B cell (primary cell): ENCODE results near the gene CHRM4. TPM values are rescaled to one million over a fixed set of nuclear protein-coding genes. Genes with fewer than 3 reads are reported as not detected.

ENCODE experiments used
- ATAC-seq: fragments of 200-7000 bp; cut with Tn5 transposase; one replicate; pipeline ENCODE4 v1.10.0; 2021; ENCODE audit warnings: low read depth, mild to moderate bottlenecking, moderate number of reproducible peaks, moderate library complexity
- CTCF ChIA-PET: fragments of 350-600 bp; sonication (Branson Sonifier 250); formaldehyde crosslinking; loops from one replicate; lab custom pipeline; 2021; ENCODE audit warnings: antibody characterized with exemption, inconsistent platforms; lab: Charles Lee
- POLR2A ChIA-PET: fragments of 350-600 bp; sonication (Branson Sonifier 250); formaldehyde crosslinking; loops from one replicate; lab custom pipeline; 2021; ENCODE audit warnings: antibody characterized with exemption; lab: Charles Lee
- DNase-seq: peaks from one replicate; pipeline ENCODE4 v3.0.0; 2013
- H2AFZ ChIP-seq: 2 replicates; pipeline ENCODE4 v1.6.1; 2012; ENCODE audit warnings: mild to moderate bottlenecking, low read depth, low read length; ENCODE audit not compliant: insufficient read depth, poor library complexity, severe bottlenecking
- H3K27ac ChIP-seq, 2 donors: 1 replicate in 1 of 2; 2 replicates in 1 of 2; pipeline ENCODE4 v1.5.1; 2012 to 2013; ENCODE audit warnings: low read length in 2 of 2, mild to moderate bottlenecking in 2 of 2, moderate library complexity in 1 of 2
- H3K27me3 ChIP-seq, 4 experiments: fragments of 200-600 bp in 1 of 4; sonication (generic) in 1 of 4; replicated peaks in 1 of 4; 1 replicate in 2 of 4; 2 replicates in 2 of 4; pipeline versions ENCODE4 v1.6.1 to v1.7.0; 2013 to 2016; ENCODE audit warnings: low read length in 3 of 4, mild to moderate bottlenecking in 2 of 4, mixed read lengths in 1 of 4, moderate library complexity in 1 of 4; ENCODE audit not compliant: insufficient read depth in 4 of 4, control insufficient read depth in 3 of 4; ENCODE audit errors: control extremely low read depth in 1 of 4
- H3K36me3 ChIP-seq, 2 experiments: replicated peaks in 1 of 2; 1 replicate in 1 of 2; 2 replicates in 1 of 2; pipeline versions ENCODE4 v1.6.1 to v1.7.1; 2013; ENCODE audit warnings: low read length in 1 of 2; ENCODE audit not compliant: insufficient read depth in 2 of 2, control insufficient read depth in 1 of 2; ENCODE audit errors: control extremely low read depth in 1 of 2, extremely low read depth in 1 of 2
- H3K4me1 ChIP-seq, 2 donors: fragments of 200-600 bp in 1 of 2; sonication (generic) in 1 of 2; 1 replicate in 1 of 2; 2 replicates in 1 of 2; pipeline versions ENCODE4 v1.5.1 to v1.6.1; 2013 to 2017; ENCODE audit warnings: low read length in 2 of 2; ENCODE audit not compliant: control insufficient read depth in 2 of 2, insufficient read depth in 2 of 2
- H3K4me2 ChIP-seq: replicated peaks from 2 replicates; pipeline ENCODE3; 2012; ENCODE audit warnings: mild to moderate bottlenecking, low read depth, low read length; ENCODE audit not compliant: poor library complexity, severe bottlenecking
- H3K4me3 ChIP-seq, 5 experiments: fragments of 200-600 bp in 1 of 5; sonication (generic) in 1 of 5; 1 replicate in 3 of 5; 2 replicates in 2 of 5; pipeline versions ENCODE4 v1.5.1 to v1.7.0; 2011 to 2016; ENCODE audit warnings: low read length in 4 of 5, mild to moderate bottlenecking in 4 of 5, low read depth in 2 of 5, control low read depth in 1 of 5, moderate library complexity in 1 of 5; ENCODE audit not compliant: insufficient read depth in 1 of 5; ENCODE audit errors: control extremely low read depth in 1 of 5, extremely low read depth in 1 of 5
- H3K79me2 ChIP-seq: fragments of 200-600 bp; sonication (generic); one replicate; pipeline ENCODE4 v1.6.0; 2016; ENCODE audit warnings: low read length; ENCODE audit not compliant: control insufficient read depth, insufficient read depth
- H3K9ac ChIP-seq: fragments of 200-600 bp; sonication (generic); 2 replicates; pipeline ENCODE4 v1.6.1; 2017; ENCODE audit warnings: mild to moderate bottlenecking, low read length, moderate library complexity
- H3K9me3 ChIP-seq, 3 donors: one replicate each; pipeline versions ENCODE4 v1.6.1 to v1.7.1; 2013; ENCODE audit warnings: low read length in 2 of 3; ENCODE audit not compliant: control insufficient read depth in 2 of 3, insufficient read depth in 1 of 3; ENCODE audit errors: control extremely low read depth in 1 of 3
- H4K20me1 ChIP-seq: 2 replicates; pipeline ENCODE4 v1.6.0; 2012; ENCODE audit warnings: mild to moderate bottlenecking, low read length; ENCODE audit not compliant: insufficient read depth, control insufficient read depth, poor library complexity, severe bottlenecking
- H3K27ac Mint-ChIP-seq: one replicate; pipeline ENCODE4 v1.8.0; 2021; ENCODE audit warnings: mixed read lengths
- H3K27me3 Mint-ChIP-seq: one replicate; pipeline ENCODE4 v1.8.0; 2021; ENCODE audit warnings: mixed read lengths
- H3K4me1 Mint-ChIP-seq: one replicate; pipeline ENCODE4 v1.8.0; 2021; ENCODE audit warnings: mixed read lengths
- H3K4me3 Mint-ChIP-seq: one replicate; pipeline ENCODE4 v1.8.0; 2021; ENCODE audit warnings: mixed read lengths
- H3K9me3 Mint-ChIP-seq: one replicate; pipeline ENCODE4 v1.8.0; 2022; ENCODE audit warnings: mixed read lengths; ENCODE audit not compliant: insufficient read depth
- CTCF ChIP-seq: fragments of 200-600 bp; IDR thresholded peaks from one replicate; pipeline ENCODE4 v1.8.0; 2022; ENCODE audit warnings: antibody characterized with exemption, mild to moderate bottlenecking
- EZH2 ChIP-seq: IDR thresholded peaks from 2 replicates; pipeline ENCODE4 v1.6.1; 2012; ENCODE audit warnings: borderline replicate concordance, low read depth, mild to moderate bottlenecking, moderate library complexity, low read length; ENCODE audit not compliant: insufficient read depth, poor library complexity, severe bottlenecking
- WGBS: methylation state at CpG from one replicate; pipeline ENCODE4 v1.1.5; 2013; ENCODE audit warnings: missing lambda C conversion rate; ENCODE audit not compliant: insufficient coverage; 5-methylcytosine and 5-hydroxymethylcytosine counted together
- intact Hi-C: fragments of 100-400 bp; cut with micrococcal nuclease; formaldehyde crosslinking; loops from one replicate; pipeline ENCODE4 v1.10.0; 2022
- polyA plus RNA-seq: library from polyadenylated mRNA; depleted of rRNA; stranded (reverse); fragments of >200 nt; gene quantifications from 2 replicates; pipeline ENCODE4 v1.2.3, GENCODE V29; 2012
- total RNA-seq, 2 donors: library from RNA; stranded (reverse); fragments of 120-200 nt in 1 of 2; gene quantifications; 1 replicate in 1 of 2; 2 replicates in 1 of 2; pipeline versions ENCODE4 v1.2.3 to v1.2.4, GENCODE V29; 2013 to 2022

CHRM4 gene
- total and polyA plus RNA-seq, 2 donors (not counting 1 experiment from before 2014, with no cell fraction given): 0.49 to 1.4 TPM

DNA sequence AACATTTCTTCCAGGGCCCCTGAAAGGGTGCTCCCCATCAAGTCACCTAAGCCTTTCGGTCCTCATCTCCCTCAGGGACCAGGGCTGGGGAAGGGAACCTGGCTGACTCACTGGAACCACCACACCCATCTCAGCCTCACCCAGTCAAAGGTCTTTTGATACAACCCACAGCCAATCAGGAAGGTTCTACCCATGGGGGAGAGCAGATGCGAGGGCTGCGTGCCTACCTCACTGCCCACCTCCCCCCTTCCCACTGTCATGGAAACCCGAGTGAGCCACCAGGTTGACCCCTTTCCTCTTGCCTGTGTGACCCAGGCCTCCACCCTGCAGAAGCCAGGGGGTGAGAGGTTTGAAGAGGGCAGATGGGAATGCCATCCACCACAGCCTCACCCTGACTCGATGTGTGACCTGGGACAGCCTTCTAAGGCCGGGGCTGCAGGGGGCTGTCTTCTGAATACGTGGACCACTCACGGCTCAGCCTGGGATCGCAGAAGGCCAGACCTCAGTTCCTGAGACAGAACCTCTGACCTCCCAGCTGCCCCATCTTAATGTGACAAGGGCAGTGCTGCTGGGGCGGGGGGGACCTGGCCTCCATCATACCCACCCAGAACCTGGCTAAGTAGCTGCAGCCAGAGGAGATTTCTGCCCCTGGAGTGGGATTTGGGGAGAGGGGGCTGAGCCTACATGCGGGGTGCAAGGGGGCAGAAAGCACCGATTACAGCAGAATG is 7.4 kb downstream of the CHRM4 start:
- POLR2A ChIA-PET: no interaction called here
- H4K20me1 ChIP-seq: no peaks in the 10 kb centered on the region

More for the DNA sequence above, 7.4 kb downstream of the CHRM4 start:
- CTCF ChIA-PET: no interaction called here
- Histone ChIP-seq H3K9ac (no peak overlapping the region), H3K4me3 (no peak overlapping the region), H3K9me3 (peaks cover 0 to 26% (median 0%) of the 10 kb centered on the region in 3 donors), H3K27me3 (peaks cover 0 to 75% (median 38%) of the 10 kb centered on the region in 4 experiments), H3K4me1 (peaks cover 15 to 24% of the 10 kb centered on the region in 2 donors), H3K4me2 (no peak overlapping the region), H3K79me2 (no peaks in the 10 kb centered on the region), H3K36me3 (no peaks in the 10 kb centered on the region), H2AFZ (no peak overlapping the region), H3K27ac (no peak overlapping the region)
- DNase-seq (no peak), ATAC-seq (no peak)
- no peaks in the 10 kb centered on the region for H3K9me3 Mint-ChIP-seq
- no peak for TF ChIP-seq EZH2
- TF ChIP-seq CTCF: no peak
- no peak overlapping the region for H3K4me3 Mint-ChIP-seq
- H3K27me3 Mint-ChIP-seq: peaks cover 56% of the 10 kb centered on the region
- intact Hi-C loops: loop anchor here (5.0 kb wide), 1 partner anchor 37 kb away; the partner anchor contains the start of gene DGKZ
- peaks cover 9% of the 10 kb centered on the region for H3K4me1 Mint-ChIP-seq
- 81% methylated on average over 6 of the region's 12 CpGs for WGBS
- no peak overlapping the region for H3K27ac Mint-ChIP-seq
